Karpas-422 (cell line): ENCODE results near the gene SIL1. TPM values are rescaled to one million over a fixed set of nuclear protein-coding genes. Genes with fewer than 3 reads are reported as not detected.
"Not testable (repeated sequence)": the region's sequence is repeated elsewhere in the genome, so short reads cannot be mapped to it uniquely, and the experiment has no call there.

ENCODE experiments used
- DNase-seq: peaks from one replicate; pipeline ENCODE4 v3.0.0-alpha.2; 2015
- H2AFZ ChIP-seq: fragments of 200-600 bp; sonication (generic); 2 replicates; pipeline ENCODE4 v1.6.1; 2014; ENCODE audit warnings: antibody characterized with exemption, low read length, mixed read lengths
- H3K27ac ChIP-seq: fragments of 200-600 bp; sonication (generic); 2 replicates; pipeline ENCODE4 v1.5.1; 2014; ENCODE audit warnings: mild to moderate bottlenecking, low read length, moderate library complexity
- H3K27me3 ChIP-seq: fragments of 200-600 bp; sonication (generic); 2 replicates; pipeline ENCODE4 v1.6.1; 2014; ENCODE audit warnings: low read length, mixed read lengths
- H3K36me3 ChIP-seq: fragments of 200-600 bp; sonication (generic); 2 replicates; pipeline ENCODE4 v1.6.1; 2014; ENCODE audit warnings: low read length, mixed read lengths; ENCODE audit not compliant: insufficient read depth
- H3K4me1 ChIP-seq: fragments of 200-600 bp; sonication (generic); 2 replicates; pipeline ENCODE4 v1.6.1; 2014; ENCODE audit warnings: mild to moderate bottlenecking, low read length, mixed read lengths
- H3K4me2 ChIP-seq: fragments of 200-600 bp; sonication (generic); 2 replicates; pipeline ENCODE4 v1.6.1; 2014; ENCODE audit warnings: low read length, low read depth, mild to moderate bottlenecking; ENCODE audit not compliant: poor library complexity, severe bottlenecking
- H3K4me3 ChIP-seq: fragments of 200-600 bp; sonication (generic); 2 replicates; pipeline ENCODE4 v1.5.1; 2014; ENCODE audit warnings: mild to moderate bottlenecking, antibody characterized with exemption, low read length, mixed read lengths
- H3K79me2 ChIP-seq: fragments of 200-600 bp; sonication (generic); 2 replicates; pipeline ENCODE4 v1.6.1; 2014; ENCODE audit warnings: mild to moderate bottlenecking, low read length, mixed read lengths
- H3K9ac ChIP-seq: fragments of 200-600 bp; sonication (generic); 2 replicates; pipeline ENCODE4 v1.6.0; 2014; ENCODE audit warnings: low read length
- H3K9me2 ChIP-seq: fragments of 200-600 bp; sonication (generic), shearing (Covaris generic); replicated peaks from 2 replicates; pipeline ENCODE4 v1.6.0; 2014; ENCODE audit warnings: mild to moderate bottlenecking, low read length, moderate library complexity; ENCODE audit not compliant: insufficient read depth
- H3K9me3 ChIP-seq: fragments of 300-700, 200-600 bp; sonication (generic); 2 replicates; pipeline ENCODE4 v1.6.1; 2014; ENCODE audit warnings: low read length, mixed read lengths
- H4K20me1 ChIP-seq: fragments of 200-600 bp; sonication (generic); 2 replicates; pipeline ENCODE4 v1.6.1; 2014; ENCODE audit warnings: mild to moderate bottlenecking, antibody characterized with exemption, low read length, low read depth; ENCODE audit not compliant: insufficient read depth
- total RNA-seq: library from RNA; depleted of rRNA; stranded (reverse); fragments of >200 nt; shearing (Covaris generic); gene quantifications from 2 replicates; pipeline ENCODE4 v1.2.3, GENCODE V29; 2014; ENCODE audit warnings: low replicate concordance

Gene SIL1
- total RNA-seq, 1 experiment from 2014 or later = 10.7 TPM

GRCh38 chr5:139012176-139012575, 186.0 kb downstream of the SIL1 start:
- H3K79me2 ChIP-seq = no peaks in the 10 kb centered on the region

GRCh38 chr5:139011156-139011555, 187.0 kb downstream of the SIL1 start:
- not testable (repeated sequence) for H3K36me3 ChIP-seq, H2AFZ ChIP-seq, H3K4me2 ChIP-seq, H3K4me1 ChIP-seq, H4K20me1 ChIP-seq, H3K27me3 ChIP-seq, H3K9me2 ChIP-seq, H3K9ac ChIP-seq, H3K9me3 ChIP-seq, H3K4me3 ChIP-seq, H3K27ac ChIP-seq, DNase-seq, H3K79me2 ChIP-seq

More at GRCh38 chr5:139012176-139012575, 186.0 kb downstream of the SIL1 start:
- no peaks in the 10 kb centered on the region for H3K4me1 ChIP-seq
- no peak for DNase-seq
- H2AFZ ChIP-seq = no peak overlapping the region
- H3K4me2 ChIP-seq = no peak overlapping the region
- no peaks in the 10 kb centered on the region for H3K36me3 ChIP-seq
- H3K4me3 ChIP-seq = no peak overlapping the region
- H3K9me3 ChIP-seq = no peaks in the 10 kb centered on the region
- H3K27me3 ChIP-seq = no peaks in the 10 kb centered on the region
- H4K20me1 ChIP-seq = no peaks in the 10 kb centered on the region
- H3K9me2 ChIP-seq = no peaks in the 10 kb centered on the region
- no peak overlapping the region for H3K27ac ChIP-seq
- H3K9ac ChIP-seq = no peak overlapping the region

GRCh38 chr5:139004374-139005307, 193.5 kb downstream of the SIL1 start:
- Histone ChIP-seq H3K9me2 (no peaks in the 10 kb centered on the region), H3K36me3 (no peaks in the 10 kb centered on the region), H3K79me2 (no peaks in the 10 kb centered on the region), H3K9ac (no peak overlapping the region), H2AFZ (no peak overlapping the region), H3K9me3 (no peaks in the 10 kb centered on the region), H4K20me1 (no peaks in the 10 kb centered on the region), H3K4me2 (no peak overlapping the region), H3K27me3 (no peaks in the 10 kb centered on the region), H3K4me1 (no peaks in the 10 kb centered on the region), H3K4me3 (no peak overlapping the region), H3K27ac (no peak overlapping the region)
- DNase-seq = no peak

- Histone ChIP-seq H2AFZ (no peak overlapping the region), H3K9ac (no peak overlapping the region), H3K36me3 (no peaks in the 10 kb centered on the region), H3K27me3 (no peaks in the 10 kb centered on the region), H3K4me2 (no peak overlapping the region), H3K27ac (no peak overlapping the region), H3K4me1 (no peaks in the 10 kb centered on the region), H3K9me3 (no peaks in the 10 kb centered on the region), H3K79me2 (no peaks in the 10 kb centered on the region), H3K4me3 (no peak overlapping the region), H3K9me2 (no peaks in the 10 kb centered on the region), H4K20me1 (no peaks in the 10 kb centered on the region)
- no peak for DNase-seq
These were observed 198.5 kb downstream of the SIL1 start for GRCh38 chr5:138999674-139000073.

- Histone ChIP-seq H2AFZ (no peak overlapping the region), H4K20me1 (no peaks in the 10 kb centered on the region), H3K4me3 (no peak overlapping the region), H3K4me2 (no peak overlapping the region), H3K9me2 (no peaks in the 10 kb centered on the region), H3K4me1 (no peaks in the 10 kb centered on the region), H3K27me3 (no peaks in the 10 kb centered on the region), H3K36me3 (no peaks in the 10 kb centered on the region), H3K27ac (no peak overlapping the region), H3K79me2 (no peaks in the 10 kb centered on the region), H3K9me3 (no peaks in the 10 kb centered on the region), H3K9ac (no peak overlapping the region)
- no peak for DNase-seq
These were observed 199.6 kb downstream of the SIL1 start for GRCh38 chr5:138998521-138998920.

GRCh38 chr5:138996120-138996519, 202.0 kb downstream of the SIL1 start:
- no peaks in the 10 kb centered on the region for H3K79me2 ChIP-seq
- no peak overlapping the region for H3K27ac ChIP-seq

GRCh38 chr5:138990986-138991590, 207.1 kb downstream of the SIL1 start:
- Histone ChIP-seq H3K27me3 (no peaks in the 10 kb centered on the region), H3K4me1 (no peaks in the 10 kb centered on the region), H3K9ac (no peak overlapping the region), H3K79me2 (no peaks in the 10 kb centered on the region), H3K4me3 (no peak overlapping the region), H4K20me1 (no peaks in the 10 kb centered on the region), H2AFZ (no peak overlapping the region), H3K9me2 (no peaks in the 10 kb centered on the region), H3K4me2 (no peak overlapping the region), H3K27ac (no peak overlapping the region), H3K9me3 (no peaks in the 10 kb centered on the region), H3K36me3 (no peaks in the 10 kb centered on the region)
- DNase-seq = no peak

More at GRCh38 chr5:138996120-138996519, 202.0 kb downstream of the SIL1 start:
- Histone ChIP-seq H3K4me2 (no peak overlapping the region), H3K9me2 (no peaks in the 10 kb centered on the region), H3K9me3 (no peaks in the 10 kb centered on the region), H3K9ac (no peak overlapping the region), H3K36me3 (no peaks in the 10 kb centered on the region), H3K27me3 (no peaks in the 10 kb centered on the region), H2AFZ (no peak overlapping the region), H4K20me1 (no peaks in the 10 kb centered on the region), H3K4me3 (no peak overlapping the region), H3K4me1 (no peaks in the 10 kb centered on the region)
- DNase-seq = no peak

- no peaks in the 10 kb centered on the region for H3K27me3 ChIP-seq
These were observed 208.4 kb downstream of the SIL1 start for GRCh38 chr5:138989720-138990119.

More at GRCh38 chr5:138989720-138990119, 208.4 kb downstream of the SIL1 start:
- H3K4me3 ChIP-seq = no peak overlapping the region
- H2AFZ ChIP-seq = no peak overlapping the region
- no peaks in the 10 kb centered on the region for H3K79me2 ChIP-seq
- no peak overlapping the region for H3K4me2 ChIP-seq
- H3K36me3 ChIP-seq = no peaks in the 10 kb centered on the region
- no peaks in the 10 kb centered on the region for H3K4me1 ChIP-seq
- no peak overlapping the region for H3K27ac ChIP-seq
- H3K9me3 ChIP-seq = no peaks in the 10 kb centered on the region
- no peaks in the 10 kb centered on the region for H4K20me1 ChIP-seq
- H3K9me2 ChIP-seq = no peaks in the 10 kb centered on the region
- no peak overlapping the region for H3K9ac ChIP-seq
- DNase-seq = no peak
